ENCODE measurements around the gene TAS2R43. TPM values are rescaled to one million over a fixed set of nuclear protein-coding genes. Genes with fewer than 3 reads are reported as not detected.
"Not testable (repeated sequence)": the region's sequence is repeated elsewhere in the genome, so short reads cannot be mapped to it uniquely, and the experiment has no call there.

TAS2R43 gene
- total RNA-seq, 1 donor from 2014 or later, result 0.79 TPM

GRCh38 chr12:11105546-11105945 lies 13.4 kb upstream of the TAS2R43 start:
- FAIRE-seq (no peak), DNase-seq (ENCODE audit: low read depth) (no peak)
- Histone ChIP-seq H3K36me3 (ENCODE audit: control insufficient read depth, insufficient read depth, low read length) (no peaks in the 10 kb centered on the region), H3K4me3 (ENCODE audit: low read depth, low read length) (no peak overlapping the region), H3K27me3 (ENCODE audit: control insufficient read depth, insufficient read depth, low read length) (no peaks in the 10 kb centered on the region)
- TF ChIP-seq CTCF (IDR thresholded peaks at IDR 0.05; ENCODE audit: insufficient read depth, low read length, severe bottlenecking), result no peak

- FAIRE-seq, result not testable (repeated sequence)
These were observed 2.8 kb upstream of the TAS2R43 start for GRCh38 chr12:11094910-11095309.

GRCh38 chr12:11089246-11089645 lies 2.9 kb downstream of the TAS2R43 start:
- DNase-seq (ENCODE audit: low read depth) (no peak), FAIRE-seq (no peak)
- no peak for TF ChIP-seq CTCF (IDR thresholded peaks at IDR 0.05; ENCODE audit: insufficient read depth, low read length, severe bottlenecking)
- H3K4me3 ChIP-seq (ENCODE audit: low read depth, low read length), result no peak overlapping the region
- H3K27me3 ChIP-seq (ENCODE audit: control insufficient read depth, insufficient read depth, low read length), result no peaks in the 10 kb centered on the region
- H3K36me3 ChIP-seq (ENCODE audit: control insufficient read depth, insufficient read depth, low read length), result no peaks in the 10 kb centered on the region

More at GRCh38 chr12:11094910-11095309, 2.8 kb upstream of the TAS2R43 start:
- DNase-seq (ENCODE audit: low read depth); H3K4me3 ChIP-seq (ENCODE audit: low read depth, low read length); H3K27me3 ChIP-seq (ENCODE audit: control insufficient read depth, insufficient read depth, low read length); H3K36me3 ChIP-seq (ENCODE audit: control insufficient read depth, insufficient read depth, low read length): not testable (repeated sequence)

- Histone ChIP-seq H3K4me3 (ENCODE audit: low read depth, low read length) (no peak overlapping the region), H3K27me3 (ENCODE audit: control insufficient read depth, insufficient read depth, low read length) (no peaks in the 10 kb centered on the region), H3K36me3 (ENCODE audit: control insufficient read depth, insufficient read depth, low read length) (no peaks in the 10 kb centered on the region)
- FAIRE-seq, result no peak
- no peak for DNase-seq (ENCODE audit: low read depth)
- TF ChIP-seq CTCF (IDR thresholded peaks at IDR 0.05; ENCODE audit: insufficient read depth, low read length, severe bottlenecking), result no peak
These were observed 6.7 kb downstream of the TAS2R43 start for GRCh38 chr12:11085419-11085818.

- FAIRE-seq (no peak), DNase-seq (ENCODE audit: low read depth) (no peak)
- Histone ChIP-seq H3K4me3 (ENCODE audit: low read depth, low read length) (no peak overlapping the region), H3K36me3 (ENCODE audit: control insufficient read depth, insufficient read depth, low read length) (no peaks in the 10 kb centered on the region), H3K27me3 (ENCODE audit: control insufficient read depth, insufficient read depth, low read length) (no peaks in the 10 kb centered on the region)
- TF ChIP-seq CTCF (IDR thresholded peaks at IDR 0.05; ENCODE audit: insufficient read depth, low read length, severe bottlenecking), result no peak
These were observed 10.1 kb downstream of the TAS2R43 start for GRCh38 chr12:11081987-11082386.

- Histone ChIP-seq H3K4me3 (ENCODE audit: low read depth, low read length) (no peak overlapping the region), H3K27me3 (ENCODE audit: control insufficient read depth, insufficient read depth, low read length) (no peaks in the 10 kb centered on the region), H3K36me3 (ENCODE audit: control insufficient read depth, insufficient read depth, low read length) (no peaks in the 10 kb centered on the region)
- TF ChIP-seq CTCF (IDR thresholded peaks at IDR 0.05; ENCODE audit: insufficient read depth, low read length, severe bottlenecking), result no peak
- FAIRE-seq (no peak), DNase-seq (ENCODE audit: low read depth) (no peak)
These were observed 13.9 kb downstream of the TAS2R43 start for GRCh38 chr12:11078246-11078645.
